CD14-positive monocyte (primary cell): ENCODE measurements around the gene PDE9A. TPM values are rescaled to one million over a fixed set of nuclear protein-coding genes. Genes with fewer than 3 reads are reported as not detected.
"Not testable (repeated sequence)": the region's sequence is repeated elsewhere in the genome, so short reads cannot be mapped to it uniquely, and the experiment has no call there.

Source experiments
- DNase-seq, 3 donors: peaks; one replicate each; pipeline ENCODE4 v3.0.0-alpha.2; 2011 to 2022
- H2AFZ ChIP-seq: 2 replicates; pipeline ENCODE4 v1.6.0; 2012; ENCODE audit warnings: mild to moderate bottlenecking, low read depth, low read length, inconsistent platforms; ENCODE audit not compliant: insufficient read depth, poor library complexity, severe bottlenecking
- H3K27ac ChIP-seq, 2 donors: 1 replicate in 1 of 2; 2 replicates in 1 of 2; pipeline ENCODE4 v1.5.1; 2012 to 2013; ENCODE audit warnings: low read length in 2 of 2, control low read depth in 1 of 2, inconsistent platforms in 1 of 2, low read depth in 1 of 2, mild to moderate bottlenecking in 1 of 2
- H3K27me3 ChIP-seq, 2 donors: one replicate each; pipeline versions ENCODE4 v1.6.0 to v1.6.1; 2011 to 2013; ENCODE audit warnings: low read length in 2 of 2; ENCODE audit not compliant: control insufficient read depth in 2 of 2, insufficient read depth in 2 of 2
- H3K36me3 ChIP-seq, 2 donors: replicated peaks in 1 of 2; 1 replicate in 1 of 2; 2 replicates in 1 of 2; pipeline versions ENCODE4 v1.5.1 to v1.6.1; 2012 to 2013; ENCODE audit warnings: low read length in 2 of 2, control low read depth in 1 of 2, inconsistent platforms in 1 of 2, mild to moderate bottlenecking in 1 of 2; ENCODE audit not compliant: insufficient read depth in 2 of 2, control insufficient read depth in 1 of 2
- H3K4me1 ChIP-seq, 2 donors: 1 replicate in 1 of 2; 2 replicates in 1 of 2; pipeline versions ENCODE4 v1.5.1 to v1.6.1; 2012 to 2013; ENCODE audit warnings: low read length in 2 of 2, control low read depth in 1 of 2, inconsistent platforms in 1 of 2, mild to moderate bottlenecking in 1 of 2, moderate library complexity in 1 of 2; ENCODE audit not compliant: insufficient read depth in 2 of 2, control insufficient read depth in 1 of 2
- H3K4me2 ChIP-seq: replicated peaks from 2 replicates; pipeline ENCODE3; 2012; ENCODE audit warnings: low read length, moderate library complexity, mild to moderate bottlenecking; ENCODE audit not compliant: poor library complexity, severe bottlenecking; ENCODE audit errors: extremely low read depth
- H3K4me3 ChIP-seq, 3 experiments: fragments of 200-600 bp in 1 of 3; sonication (generic) in 1 of 3; replicated peaks in 1 of 3; 1 replicate in 2 of 3; 2 replicates in 1 of 3; pipeline ENCODE4 v1.5.1; 2011 to 2013; ENCODE audit warnings: low read length in 3 of 3, mild to moderate bottlenecking in 3 of 3, control low read depth in 2 of 3, low read depth in 2 of 3, inconsistent platforms in 1 of 3, moderate library complexity in 1 of 3
- H3K79me2 ChIP-seq: 2 replicates; pipeline ENCODE4 v1.6.0; 2012; ENCODE audit warnings: mild to moderate bottlenecking, control low read depth, inconsistent platforms, low read length, moderate library complexity; ENCODE audit not compliant: insufficient read depth
- H3K9ac ChIP-seq: 2 replicates; pipeline ENCODE4 v1.6.0; 2017; ENCODE audit warnings: low read length, mild to moderate bottlenecking; ENCODE audit not compliant: insufficient read depth, poor library complexity, severe bottlenecking
- H3K9me3 ChIP-seq, 2 donors: replicated peaks in 1 of 2; 1 replicate in 1 of 2; 2 replicates in 1 of 2; pipeline versions ENCODE4 v1.5.1 to v1.6.1; 2012 to 2013; ENCODE audit warnings: low read length in 2 of 2, control low read depth in 1 of 2; ENCODE audit not compliant: control insufficient read depth in 1 of 2, insufficient read depth in 1 of 2
- H4K20me1 ChIP-seq: 2 replicates; pipeline ENCODE4 v1.6.0; 2012; ENCODE audit warnings: mild to moderate bottlenecking, low read length, control low read depth, moderate library complexity; ENCODE audit not compliant: insufficient read depth
- H3K27ac Mint-ChIP-seq, 7 donors: one replicate each; pipeline ENCODE4 v1.8.0; 2020; ENCODE audit warnings: mild to moderate bottlenecking in 7 of 7, mixed read lengths in 7 of 7, moderate library complexity in 6 of 7, inconsistent platforms in 2 of 7
- H3K27me3 Mint-ChIP-seq, 3 donors: one replicate each; pipeline ENCODE4 v1.8.0; 2021 to 2022; ENCODE audit warnings: low read depth in 3 of 3, mild to moderate bottlenecking in 3 of 3, mixed read lengths in 3 of 3, moderate library complexity in 3 of 3, inconsistent platforms in 1 of 3
- H3K36me3 Mint-ChIP-seq, 2 donors: one replicate each; pipeline ENCODE4 v1.8.0; 2020; ENCODE audit warnings: mixed read lengths in 2 of 2, inconsistent platforms in 1 of 2, mild to moderate bottlenecking in 1 of 2
- H3K4me1 Mint-ChIP-seq: one replicate; pipeline ENCODE4 v1.8.0; 2020; ENCODE audit warnings: mild to moderate bottlenecking, mixed read lengths
- H3K4me3 Mint-ChIP-seq, 2 donors: one replicate each; pipeline ENCODE4 v1.8.0; 2020; ENCODE audit warnings: mild to moderate bottlenecking in 2 of 2, mixed read lengths in 2 of 2, moderate library complexity in 1 of 2
- H3K9me3 Mint-ChIP-seq, 7 donors: one replicate each; pipeline ENCODE4 v1.8.0; 2020 to 2022; ENCODE audit warnings: mixed read lengths in 7 of 7, mild to moderate bottlenecking in 6 of 7, moderate library complexity in 6 of 7, inconsistent platforms in 2 of 7
- WGBS: methylation state at CpG from one replicate; pipeline ENCODE4 v1.1.5; 2013; ENCODE audit warnings: missing lambda C conversion rate; ENCODE audit not compliant: insufficient coverage; 5-methylcytosine and 5-hydroxymethylcytosine counted together
- intact Hi-C, 2 donors: fragments of 100-400 bp; cut with micrococcal nuclease; formaldehyde crosslinking; loops; one replicate each; pipeline versions ENCODE4 v1.15.0 to v1.15.1; 2023
- polyA plus RNA-seq, 3 donors: library from polyadenylated mRNA; depleted of rRNA in 1 of 3; unstranded in 2 of 3; stranded (reverse) in 1 of 3; fragments of 300-500 nt in 2 of 3; fragments of >200 nt in 1 of 3; fragmentation: Illumina TruSeq in 2 of 3; gene quantifications; 1 replicate in 2 of 3; 2 replicates in 1 of 3; pipeline ENCODE4 v1.2.3, GENCODE V29; 2012 to 2021
- TF ChIP-seq, protein P1 (sequence below): fragments of 200-600 bp; IDR thresholded peaks from one replicate; pipeline ENCODE4 v1.8.0; 2022; ENCODE audit warnings: antibody characterized with exemption, mild to moderate bottlenecking

The PDE9A gene
- polyA plus RNA-seq, 3 donors = 0.05 to 0.52 TPM; not detected in 1

DNA sequence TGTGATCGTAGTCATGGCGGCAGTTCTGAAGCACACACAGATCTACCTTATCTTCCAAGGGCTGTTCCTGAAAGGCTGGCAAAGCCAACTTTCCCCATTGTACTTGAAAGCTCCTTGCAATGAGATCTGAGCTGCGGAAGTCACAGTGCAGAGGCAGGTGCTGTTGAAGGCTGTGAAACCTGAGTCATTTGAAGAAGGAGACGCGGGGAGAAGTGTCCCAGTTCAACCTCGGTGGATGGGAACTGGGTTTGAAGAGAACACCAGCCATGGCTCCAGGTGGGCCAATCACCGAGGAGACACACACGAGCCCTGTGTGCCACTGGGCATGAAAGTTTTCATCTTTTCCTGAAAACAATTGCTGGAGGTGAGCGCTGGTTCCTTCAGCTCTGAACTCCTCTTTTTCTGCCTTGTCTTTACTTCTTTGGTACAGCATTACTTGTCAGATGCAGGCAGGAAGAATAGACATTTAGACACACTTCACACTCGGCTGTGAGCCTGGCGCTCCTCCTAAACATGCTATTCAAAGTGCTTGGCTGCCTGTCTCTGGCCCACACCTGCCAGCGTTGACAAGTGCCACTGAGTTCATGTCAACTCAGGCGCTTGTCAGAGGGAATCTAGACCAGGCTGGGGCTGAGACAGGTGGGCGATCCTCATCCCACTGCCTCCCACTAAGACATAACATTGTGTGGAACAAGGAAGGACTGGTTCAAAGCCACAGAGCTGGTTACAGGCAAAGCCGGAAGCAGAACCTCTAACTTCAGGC is 25.7 kb upstream of the PDE9A start:
- H3K79me2 ChIP-seq = no peaks in the 10 kb centered on the region
- Mint-ChIP-seq H3K9me3 (no peaks in the 10 kb centered on the region), H3K27me3 (peaks cover 4 to 11% (median 9%) of the 10 kb centered on the region in 3 donors), H3K4me1 (no peaks in the 10 kb centered on the region), H3K27ac (no peak overlapping the region), H3K4me3 (no peak overlapping the region), H3K36me3 (no peaks in the 10 kb centered on the region)
- H3K9ac ChIP-seq = no peak overlapping the region
- TF ChIP-seq, protein P1, sequence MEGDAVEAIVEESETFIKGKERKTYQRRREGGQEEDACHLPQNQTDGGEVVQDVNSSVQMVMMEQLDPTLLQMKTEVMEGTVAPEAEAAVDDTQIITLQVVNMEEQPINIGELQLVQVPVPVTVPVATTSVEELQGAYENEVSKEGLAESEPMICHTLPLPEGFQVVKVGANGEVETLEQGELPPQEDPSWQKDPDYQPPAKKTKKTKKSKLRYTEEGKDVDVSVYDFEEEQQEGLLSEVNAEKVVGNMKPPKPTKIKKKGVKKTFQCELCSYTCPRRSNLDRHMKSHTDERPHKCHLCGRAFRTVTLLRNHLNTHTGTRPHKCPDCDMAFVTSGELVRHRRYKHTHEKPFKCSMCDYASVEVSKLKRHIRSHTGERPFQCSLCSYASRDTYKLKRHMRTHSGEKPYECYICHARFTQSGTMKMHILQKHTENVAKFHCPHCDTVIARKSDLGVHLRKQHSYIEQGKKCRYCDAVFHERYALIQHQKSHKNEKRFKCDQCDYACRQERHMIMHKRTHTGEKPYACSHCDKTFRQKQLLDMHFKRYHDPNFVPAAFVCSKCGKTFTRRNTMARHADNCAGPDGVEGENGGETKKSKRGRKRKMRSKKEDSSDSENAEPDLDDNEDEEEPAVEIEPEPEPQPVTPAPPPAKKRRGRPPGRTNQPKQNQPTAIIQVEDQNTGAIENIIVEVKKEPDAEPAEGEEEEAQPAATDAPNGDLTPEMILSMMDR = no peak
- H3K4me1 ChIP-seq = no peaks in the 10 kb centered on the region
- H2AFZ ChIP-seq = no peak overlapping the region
- H3K27me3 ChIP-seq = no peaks in the 10 kb centered on the region
- no peak overlapping the region for H3K4me2 ChIP-seq
- intact Hi-C loops = no loop called here
- no peak overlapping the region for H3K4me3 ChIP-seq
- no peak overlapping the region for H3K27ac ChIP-seq
- no peak for DNase-seq
- no peaks in the 10 kb centered on the region for H3K9me3 ChIP-seq
- H3K36me3 ChIP-seq = no peaks in the 10 kb centered on the region
- WGBS = 92% methylated on average over 11 of the region's 15 CpGs
- no peaks in the 10 kb centered on the region for H4K20me1 ChIP-seq

DNA sequence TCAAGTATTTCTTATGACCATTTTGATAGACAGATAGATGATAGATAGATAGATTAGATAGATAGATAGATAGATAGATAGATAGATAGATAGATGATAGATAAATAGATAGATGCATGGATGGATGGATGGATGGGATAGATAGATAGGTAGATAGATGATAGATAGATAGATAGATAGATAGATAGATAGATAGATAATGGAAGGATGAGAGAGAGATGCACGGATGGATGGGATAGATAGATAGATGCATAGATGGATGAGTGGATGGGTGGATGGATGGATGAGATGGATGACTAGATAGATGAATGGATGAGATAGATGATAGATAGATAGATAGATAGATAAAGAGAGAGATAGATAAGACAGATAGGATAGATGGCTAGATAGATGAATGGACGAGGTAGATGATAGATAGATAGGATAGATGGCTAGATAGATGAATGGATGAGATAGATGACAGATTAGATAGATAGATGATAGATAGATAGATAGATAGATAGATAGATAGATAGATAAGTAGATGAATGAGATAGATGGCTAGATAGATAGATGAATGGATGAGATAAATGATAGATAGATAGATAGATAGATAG is 24.9 kb upstream of the PDE9A start:
- H3K9me3 Mint-ChIP-seq, H3K36me3 ChIP-seq, H4K20me1 ChIP-seq, H3K4me2 ChIP-seq, H3K4me1 Mint-ChIP-seq, DNase-seq, H3K4me3 ChIP-seq, H2AFZ ChIP-seq, H3K36me3 Mint-ChIP-seq, H3K27ac Mint-ChIP-seq, H3K27me3 ChIP-seq, H3K4me1 ChIP-seq, H3K27ac ChIP-seq, H3K9ac ChIP-seq, H3K9me3 ChIP-seq, intact Hi-C loops, H3K4me3 Mint-ChIP-seq, H3K79me2 ChIP-seq: not testable (repeated sequence)
- peaks cover 4 to 11% (median 6%) of the 10 kb centered on the region in 3 donors for H3K27me3 Mint-ChIP-seq
- WGBS = 100% methylated on average over 1 of the region's 2 CpGs
